Esophagus muscularis mucosa (tissue), 3 donors: Measurements from ENCODE around the gene COX7A2.

Experiments
- CTCF ChIP-seq, 3 experiments: fragments of 200-600 bp in 2 of 3; fragments of 450-650 bp in 1 of 3; sonication (generic) in 2 of 3; IDR thresholded peaks; one replicate each; pipeline ENCODE4 v1.5.1; 2017 to 2019; ENCODE audit warnings: antibody characterized with exemption in 3 of 3, mild to moderate bottlenecking in 2 of 3, moderate library complexity in 1 of 3
- EP300 ChIP-seq: sonication (generic); formaldehyde crosslinking; IDR thresholded peaks from one replicate; pipeline ENCODE4 v1.6.1; 2017; ENCODE audit warnings: antibody characterized with exemption

GRCh38 chr6:75188221-75188925, 55.2 kb downstream of the COX7A2 start:
- TF ChIP-seq CTCF (IDR thresholded peaks at IDR 0.05) (no peak), EP300 (no peak)
